H1 (cell line): Measurements from ENCODE around the gene E2F3. TPM values are rescaled to one million over a fixed set of nuclear protein-coding genes. Genes with fewer than 3 reads are reported as not detected.

Experiments used
- CTCF ChIA-PET: fragments of 300-600 bp; sonication (Branson Sonifier 250); formaldehyde crosslinking; loops from one replicate; lab custom pipeline; 2021; ENCODE audit not compliant: partially characterized antibody; lab: Charles Lee
- POLR2A ChIA-PET: fragments of 300-600 bp; sonication (Branson Sonifier 250); formaldehyde crosslinking; loops from one replicate; lab custom pipeline; 2021; ENCODE audit warnings: inconsistent platforms; ENCODE audit not compliant: partially characterized antibody; lab: Charles Lee
- DNase-seq, 2 experiments: peaks; one replicate each; pipeline versions ENCODE4 v3.0.0 to v3.0.0-alpha.2; 2010 to 2022; ENCODE audit warnings: low spot score in 2 of 2, low read depth in 1 of 2, mixed read lengths in 1 of 2
- FAIRE-seq: peaks from 2 replicates; lab custom pipeline; 2011; peaks lifted over from hg19 to GRCh38; lab: Jason Lieb, UNC
- H2AFZ ChIP-seq: 2 replicates; pipeline ENCODE4 v1.8.1; 2012; ENCODE audit warnings: low read length, inconsistent platforms
- H2AK5ac ChIP-seq: 2 replicates; pipeline ENCODE4 v1.6.1; 2013; ENCODE audit warnings: low read depth, low read length
- H2BK120ac ChIP-seq: replicated peaks from 2 replicates; pipeline ENCODE3; 2013; ENCODE audit warnings: low read depth, low read length, inconsistent platforms
- H2BK12ac ChIP-seq: 2 replicates; pipeline ENCODE4 v1.6.1; 2013; ENCODE audit warnings: low read depth, low read length
- H2BK15ac ChIP-seq: 2 replicates; pipeline ENCODE4 v1.6.1; 2013; ENCODE audit warnings: low read length
- H2BK20ac ChIP-seq: 2 replicates; pipeline ENCODE4 v1.6.1; 2013; ENCODE audit warnings: low read length
- H2BK5ac ChIP-seq: 2 replicates; pipeline ENCODE4 v1.6.1; 2013; ENCODE audit warnings: low read depth, low read length
- H3K14ac ChIP-seq: 2 replicates; pipeline ENCODE4 v1.6.1; 2013; ENCODE audit warnings: inconsistent platforms; ENCODE audit not compliant: insufficient read length
- H3K18ac ChIP-seq: 2 replicates; pipeline ENCODE4 v1.6.1; 2013; ENCODE audit warnings: low read length; ENCODE audit errors: extremely low read depth
- H3K23ac ChIP-seq: 2 replicates; pipeline ENCODE4 v1.6.1; 2013; ENCODE audit warnings: inconsistent platforms; ENCODE audit not compliant: insufficient read length
- H3K23me2 ChIP-seq: 2 replicates; pipeline ENCODE4 v1.6.1; 2013; ENCODE audit warnings: low read depth, low read length
- H3K27ac ChIP-seq: 2 replicates; pipeline ENCODE4 v1.6.1; 2011; ENCODE audit warnings: low read depth, low read length, inconsistent platforms
- H3K27me3 ChIP-seq, 4 experiments: replicated peaks in 1 of 4; 1 replicate in 1 of 4; 2 replicates in 3 of 4; pipeline versions ENCODE4 v1.6.1 to v1.8.1; 2011 to 2013; ENCODE audit warnings: low read length in 3 of 4, mild to moderate bottlenecking in 3 of 4, inconsistent platforms in 2 of 4, mixed read lengths in 2 of 4, moderate library complexity in 1 of 4; ENCODE audit not compliant: control insufficient read depth in 3 of 4, insufficient read depth in 3 of 4; ENCODE audit errors: extremely low read depth in 1 of 4
- H3K36me3 ChIP-seq, 4 experiments: 2 replicates each; pipeline versions ENCODE4 v1.6.1 to v1.8.1; 2011 to 2013; ENCODE audit warnings: mild to moderate bottlenecking in 4 of 4, low read length in 3 of 4, moderate library complexity in 2 of 4, control low read depth in 1 of 4, inconsistent platforms in 1 of 4; ENCODE audit not compliant: insufficient read depth in 4 of 4, control insufficient read depth in 2 of 4
- H3K4ac ChIP-seq: replicated peaks from 2 replicates; pipeline ENCODE3; 2013; ENCODE audit warnings: low read length, low read depth, mixed read lengths, inconsistent platforms; ENCODE audit not compliant: insufficient read length
- H3K4me1 ChIP-seq, 4 experiments: replicated peaks in 1 of 4; 1 replicate in 1 of 4; 2 replicates in 3 of 4; pipeline versions ENCODE4 v1.6.1 to v1.8.1; 2011 to 2013; ENCODE audit warnings: low read length in 3 of 4, inconsistent platforms in 2 of 4, mixed read lengths in 1 of 4; ENCODE audit not compliant: insufficient read depth in 4 of 4, control insufficient read depth in 3 of 4
- H3K4me2 ChIP-seq, 2 experiments: 2 replicates each; pipeline versions ENCODE4 v1.6.1 to v1.8.1; 2011 to 2013; ENCODE audit warnings: low read depth in 2 of 2, low read length in 2 of 2, control low read depth in 1 of 2, inconsistent platforms in 1 of 2, mild to moderate bottlenecking in 1 of 2; ENCODE audit not compliant: insufficient read depth in 1 of 2
- H3K4me3 ChIP-seq, 4 experiments: fragments of 200-600, 300-600 bp in 1 of 4; sonication (generic), shearing (Covaris generic), sonication (Bioruptor Twin) in 1 of 4; 2 replicates each; pipeline versions ENCODE4 v1.5.1 to v1.8.1; 2011 to 2016; ENCODE audit warnings: low read length in 4 of 4, low read depth in 3 of 4, control low read depth in 2 of 4, inconsistent platforms in 2 of 4, mild to moderate bottlenecking in 2 of 4, mixed read lengths in 1 of 4, moderate library complexity in 1 of 4; ENCODE audit not compliant: insufficient read depth in 2 of 4; ENCODE audit errors: extremely low read depth in 1 of 4
- H3K56ac ChIP-seq: replicated peaks from 2 replicates; pipeline ENCODE3; 2013; ENCODE audit warnings: low read depth, mild to moderate bottlenecking, mixed read lengths, low read length, inconsistent platforms; ENCODE audit not compliant: insufficient read length
- H3K79me1 ChIP-seq: 2 replicates; pipeline ENCODE4 v1.6.1; 2013; ENCODE audit warnings: low read depth, low read length, control low read depth
- H3K79me2 ChIP-seq, 2 experiments: 2 replicates each; pipeline versions ENCODE4 v1.6.1 to v1.8.1; 2012 to 2013; ENCODE audit warnings: low read length in 2 of 2, mild to moderate bottlenecking in 2 of 2, inconsistent platforms in 1 of 2; ENCODE audit not compliant: insufficient read depth in 2 of 2, control insufficient read depth in 1 of 2
- H3K9ac ChIP-seq, 4 experiments: replicated peaks in 1 of 4; 1 replicate in 1 of 4; 2 replicates in 3 of 4; pipeline versions ENCODE4 v1.6.1 to v1.8.1; 2011 to 2013; ENCODE audit warnings: low read depth in 3 of 4, low read length in 3 of 4, control low read depth in 2 of 4, mild to moderate bottlenecking in 2 of 4, moderate library complexity in 2 of 4, inconsistent platforms in 1 of 4; ENCODE audit errors: extremely low read depth in 1 of 4
- H3K9me3 ChIP-seq, 2 experiments: 2 replicates each; pipeline versions ENCODE4 v1.6.1 to v1.8.1; 2012 to 2013; ENCODE audit warnings: mild to moderate bottlenecking in 2 of 2, moderate library complexity in 2 of 2, control low read depth in 1 of 2, inconsistent platforms in 1 of 2, low read depth in 1 of 2, low read length in 1 of 2, mixed read lengths in 1 of 2; ENCODE audit not compliant: insufficient read depth in 2 of 2
- H4K20me1 ChIP-seq, 2 experiments: replicated peaks in 1 of 2; 2 replicates each; pipeline versions ENCODE3 to v1.8.1; 2011 to 2013; ENCODE audit warnings: inconsistent platforms in 2 of 2, low read length in 2 of 2, mild to moderate bottlenecking in 1 of 2; ENCODE audit not compliant: insufficient read depth in 2 of 2, control insufficient read depth in 1 of 2
- H4K5ac ChIP-seq: 2 replicates; pipeline ENCODE4 v1.6.1; 2013; ENCODE audit warnings: low read length, low read depth, mixed read lengths, inconsistent platforms; ENCODE audit not compliant: insufficient read length
- H4K8ac ChIP-seq: 2 replicates; pipeline ENCODE4 v1.8.0; 2013; ENCODE audit warnings: mild to moderate bottlenecking, moderate library complexity, low read length, inconsistent platforms; ENCODE audit not compliant: insufficient read depth; ENCODE audit errors: extremely low read depth
- H4K91ac ChIP-seq: replicated peaks from 2 replicates; pipeline ENCODE3; 2013; ENCODE audit warnings: low read length, mixed read lengths, inconsistent platforms; ENCODE audit not compliant: insufficient read length
- ATF3 ChIP-seq: IDR thresholded peaks from 2 replicates; pipeline ENCODE4 v1.6.1; 2011; ENCODE audit warnings: low read depth, mild to moderate bottlenecking, low read length; ENCODE audit not compliant: insufficient read depth
- CBX5 ChIP-seq: fragments of 300-800, 300-1000 bp; sonication (generic); IDR thresholded peaks from 2 replicates; pipeline ENCODE4 v1.7.1; 2016; ENCODE audit warnings: antibody characterized with exemption, low read length, low read depth
- GTF2F1 ChIP-seq: IDR thresholded peaks from 2 replicates; pipeline ENCODE4 v1.6.1; 2012; ENCODE audit warnings: low read depth, low read length, improper control_type of control experiment, borderline replicate concordance
- POU5F1 ChIP-seq: IDR thresholded peaks from 2 replicates; pipeline ENCODE4 v1.6.1; 2011; ENCODE audit warnings: low read depth, mild to moderate bottlenecking, low read length, moderate library complexity
- RFX5 ChIP-seq: IDR thresholded peaks from 2 replicates; pipeline ENCODE4 v1.6.1; 2011; ENCODE audit warnings: low read depth, low read length, improper control_type of control experiment, borderline replicate concordance
- SIX5 ChIP-seq: IDR thresholded peaks from 2 replicates; pipeline ENCODE4 v1.6.1; 2011; ENCODE audit warnings: mild to moderate bottlenecking, low read depth, low read length
- USF2 ChIP-seq: IDR thresholded peaks from 2 replicates; pipeline ENCODE4 v1.6.1; 2011; ENCODE audit warnings: low read length, improper control_type of control experiment
- WGBS, 2 experiments: shearing (Covaris generic) in 1 of 2; methylation state at CpG; one replicate each; pipeline versions ENCODE4 v1.1.6 to v1.1.7; 2013 to 2015; ENCODE audit warnings: low lambda C conversion rate in 2 of 2, mixed read lengths in 2 of 2, inconsistent platforms in 1 of 2, low coverage in 1 of 2, missing lambda C conversion rate in 1 of 2; ENCODE audit not compliant: insufficient replicate concordance in 2 of 2, insufficient coverage in 1 of 2, insufficient read length in 1 of 2; ENCODE audit errors: extremely low coverage in 1 of 2, missing lambda C conversion rate in 1 of 2; 5-methylcytosine and 5-hydroxymethylcytosine counted together
- polyA plus RNA-seq, 7 experiments: library from polyadenylated mRNA; depleted of rRNA in 3 of 7; stranded (reverse) in 5 of 7; unstranded in 2 of 7; fragments of >200 nt in 5 of 7; fragments of 200-250 nt in 2 of 7; gene quantifications; 1 replicate in 5 of 7; 2 replicates in 1 of 7; 4 replicates in 1 of 7; pipeline versions ENCODE4 v1.2.1 to v1.2.3, GENCODE V29; 2011 to 2013; ENCODE audit warnings: missing spikeins in 2 of 7, mixed read lengths in 2 of 7
- total RNA-seq: library from RNA; stranded (reverse); fragmentation: NEBNext Ultra II Directional; extraction: Animal tissue kit (Norgen Biotek cat#: 25700); gene quantifications from 2 replicates; pipeline ENCODE4 v1.2.1, GENCODE V29; 2021

The E2F3 gene
- total and polyA plus RNA-seq, 2 of the 8 experiments (the other 6 are each of a cell fraction or from before 2014, with no cell fraction given): 14.9 to 42.2 TPM

- Histone ChIP-seq H3K36me3 (peaks cover 4 to 27% (median 10%) of the 10 kb centered on the region in 4 experiments; a peak in 6 of 8 replicates), H2BK20ac (no peak overlapping the region)
These were observed 7.8 kb downstream of the E2F3 start for GRCh38 chr6:20409427-20409971.

More at GRCh38 chr6:20409427-20409971, 7.8 kb downstream of the E2F3 start:
- Histone ChIP-seq H2BK120ac (no peak overlapping the region), H3K4me3 (no peak overlapping the region), H3K4me1 (peaks cover 0 to 12% (median 4%) of the 10 kb centered on the region in 4 experiments; a peak in 3 of 7 replicates), H2AFZ (no peak overlapping the region), H3K9me3 (no peaks in the 10 kb centered on the region), H3K23me2 (no peaks in the 10 kb centered on the region), H3K27ac (no peak overlapping the region), H3K27me3 (no peaks in the 10 kb centered on the region), H3K79me2 (peaks cover 65 to 100% of the 10 kb centered on the region in 2 experiments), H2BK5ac (no peak overlapping the region), H3K9ac (no peak overlapping the region), H4K20me1 (peaks cover 43% of the 10 kb centered on the region in 2 experiments), H3K4ac (no peak overlapping the region), H3K79me1 (peaks cover 15% of the 10 kb centered on the region), H3K14ac (no peak overlapping the region), H4K8ac (no peak overlapping the region), H4K91ac (no peak overlapping the region), H3K4me2 (no peak overlapping the region), H3K18ac (no peak overlapping the region), H3K23ac (no peak overlapping the region), H2BK12ac (no peak overlapping the region), H2AK5ac (no peak overlapping the region), H3K56ac (no peak overlapping the region), H4K5ac (no peak overlapping the region), H2BK15ac (no peak overlapping the region)
- TF ChIP-seq USF2 (no peak), SIX5 (no peak), CBX5 (no peak), GTF2F1 (no peak), ATF3 (no peak), POU5F1 (no peak), RFX5 (no peak)
- 87% methylated on average over 6 of the region's 6 CpGs; no CpG with 5 or more reads in 1 of the 2 experiments for WGBS, 2 experiments
- POLR2A ChIA-PET: interaction anchor here (0.9 kb wide), 1 partner anchor 10 kb away, joined by 4 read pairs; no protein-coding TSS in a partner anchor
- DNase-seq (no peak), FAIRE-seq (no peak)
- CTCF ChIA-PET: interaction anchor here (0.6 to 1.0 kb wide), 2 partner anchors 28 to 1791 kb away, joined by 3 to 4 read pairs; no protein-coding TSS in a partner anchor
